GM13977 (cell line): ENCODE results near the gene IFIH1.
A peak's percentile ranks its signal among the peaks of the same experiment; 100 is the strongest.

Source experiments
- DNase-seq: peaks from one replicate; pipeline ENCODE4 v3.0.0; 2012; ENCODE audit warnings: low spot score
- in situ Hi-C: fragments of 300-500 bp; cut with MboI; formaldehyde crosslinking; loops from one replicate; pipeline ENCODE4 v1.12.0; 2022; ENCODE audit warnings: low sequenced_read_pairs, low pct_unique_long_range_greater_than_20kb, mixed read lengths, inconsistent platforms; ENCODE audit not compliant: unreplicated experiment
- TF ChIP-seq, protein P1 (sequence below): IDR thresholded peaks from 2 replicates; pipeline ENCODE4 v1.5.1; 2012; ENCODE audit warnings: mild to moderate bottlenecking, control low read depth; ENCODE audit not compliant: insufficient read depth; ENCODE audit errors: extremely low read depth, missing control alignments

Gene IFIH1

DNA sequence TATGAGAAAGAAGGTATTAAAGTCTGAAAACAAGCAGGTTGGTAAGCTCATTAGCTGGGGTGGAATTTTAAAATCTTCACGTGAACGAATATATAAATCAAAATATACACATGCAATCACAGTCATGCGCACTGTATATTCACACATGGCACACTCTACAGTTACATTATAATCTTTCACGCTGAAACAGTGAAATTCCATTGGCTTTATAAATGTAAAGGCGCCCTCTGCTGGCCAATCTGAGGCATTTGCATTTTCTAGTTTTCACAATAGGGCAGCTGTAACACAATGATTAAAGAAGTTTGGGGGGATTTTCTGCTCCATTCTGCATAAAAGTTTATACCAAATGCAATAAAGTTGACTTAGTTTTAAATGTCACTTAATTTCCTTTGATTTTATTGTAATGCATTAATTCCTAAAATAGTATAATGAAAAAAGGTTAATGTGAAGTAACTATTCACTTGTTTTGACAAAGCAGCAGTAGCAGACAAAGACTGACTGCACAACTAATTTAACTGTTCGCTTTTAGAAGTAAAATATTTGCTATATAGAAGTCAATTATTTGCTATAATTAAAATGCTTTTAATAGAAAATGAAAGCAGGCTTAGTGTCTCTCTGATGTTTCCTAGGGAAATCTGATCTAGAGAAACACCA, 17.2 kb downstream of the IFIH1 start:
- in situ Hi-C loops: no loop called here
- TF ChIP-seq, protein P1, sequence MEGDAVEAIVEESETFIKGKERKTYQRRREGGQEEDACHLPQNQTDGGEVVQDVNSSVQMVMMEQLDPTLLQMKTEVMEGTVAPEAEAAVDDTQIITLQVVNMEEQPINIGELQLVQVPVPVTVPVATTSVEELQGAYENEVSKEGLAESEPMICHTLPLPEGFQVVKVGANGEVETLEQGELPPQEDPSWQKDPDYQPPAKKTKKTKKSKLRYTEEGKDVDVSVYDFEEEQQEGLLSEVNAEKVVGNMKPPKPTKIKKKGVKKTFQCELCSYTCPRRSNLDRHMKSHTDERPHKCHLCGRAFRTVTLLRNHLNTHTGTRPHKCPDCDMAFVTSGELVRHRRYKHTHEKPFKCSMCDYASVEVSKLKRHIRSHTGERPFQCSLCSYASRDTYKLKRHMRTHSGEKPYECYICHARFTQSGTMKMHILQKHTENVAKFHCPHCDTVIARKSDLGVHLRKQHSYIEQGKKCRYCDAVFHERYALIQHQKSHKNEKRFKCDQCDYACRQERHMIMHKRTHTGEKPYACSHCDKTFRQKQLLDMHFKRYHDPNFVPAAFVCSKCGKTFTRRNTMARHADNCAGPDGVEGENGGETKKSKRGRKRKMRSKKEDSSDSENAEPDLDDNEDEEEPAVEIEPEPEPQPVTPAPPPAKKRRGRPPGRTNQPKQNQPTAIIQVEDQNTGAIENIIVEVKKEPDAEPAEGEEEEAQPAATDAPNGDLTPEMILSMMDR: peak; percentile 78
- no peak for DNase-seq

- no peak for DNase-seq
- TF ChIP-seq, protein P1: no peak
- in situ Hi-C loops: no loop called here
These were observed 18.2 kb downstream of the IFIH1 start for GRCh38 chr2:162300266-162300665.

GRCh38 chr2:162298669-162299335, 19.7 kb downstream of the IFIH1 start:
- in situ Hi-C loops: loop anchor here (5.0 kb wide), 1 partner anchor 72 kb away; no protein-coding TSS in a partner anchor
- DNase-seq: no peak
- TF ChIP-seq, protein P1: no peak

GRCh38 chr2:162297925-162298552, 20.4 kb downstream of the IFIH1 start:
- in situ Hi-C loops: loop anchor here (5.0 kb wide), 1 partner anchor 71 kb away; no protein-coding TSS in a partner anchor
- no peak for DNase-seq
- TF ChIP-seq, protein P1: peak; percentile 61

DNA sequence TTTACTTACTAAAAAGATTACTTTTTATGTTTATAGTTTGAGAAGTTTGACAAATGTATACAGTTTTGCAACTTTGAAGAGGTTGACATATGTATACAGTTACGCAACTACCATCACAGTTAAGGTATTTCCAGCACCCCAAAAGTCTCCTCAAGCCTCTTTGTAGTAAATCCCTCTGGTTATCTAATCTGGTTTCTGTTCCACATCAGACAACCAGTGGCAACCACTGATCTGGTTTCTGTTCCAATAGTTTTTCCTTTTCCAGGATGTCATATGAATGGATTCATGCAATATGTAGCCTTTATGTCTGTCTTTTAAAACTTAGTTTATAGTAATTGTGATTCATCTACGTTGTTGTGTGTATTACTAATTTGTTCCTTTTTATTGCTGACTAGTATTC, 23.5 kb downstream of the IFIH1 start:
- TF ChIP-seq, protein P1: no peak
- in situ Hi-C loops: loop anchor here (5.0 kb wide), 1 partner anchor 68 kb away; no protein-coding TSS in a partner anchor
- no peak for DNase-seq

DNA sequence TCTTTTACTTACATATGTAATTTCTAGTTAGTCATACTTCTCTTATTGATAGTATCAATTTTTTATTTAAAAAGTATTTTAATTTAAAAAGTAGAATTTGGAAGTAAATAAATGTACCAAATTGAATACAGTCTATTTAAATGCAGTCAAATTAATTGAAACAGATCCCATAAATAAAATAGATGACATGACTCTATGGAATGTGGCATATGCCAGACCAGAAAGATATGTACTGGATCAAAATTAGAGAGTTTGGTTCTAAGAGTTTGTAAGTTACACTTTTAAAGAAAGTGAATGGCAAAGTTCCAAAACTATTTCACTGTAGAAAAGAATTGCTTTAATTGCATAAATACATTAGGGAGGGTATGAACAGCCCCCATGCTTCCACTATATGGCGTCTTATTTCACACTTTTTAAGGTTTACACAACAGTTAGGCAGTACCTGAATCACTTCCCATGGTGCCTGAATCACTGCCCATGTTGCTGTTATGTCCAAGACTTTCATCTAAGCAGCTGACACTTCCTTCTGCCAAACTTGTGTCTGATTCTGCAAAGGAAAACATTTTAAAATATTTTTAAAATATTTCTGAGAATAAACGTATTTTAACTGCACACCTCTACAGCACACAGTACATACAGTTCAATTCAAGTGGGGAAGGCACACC, 25.2 kb downstream of the IFIH1 start:
- TF ChIP-seq, protein P1: no peak
- in situ Hi-C loops: no loop called here
- no peak for DNase-seq
